Testis (tissue), 3 donors: Measurements from ENCODE around the gene PAQR4. TPM values are rescaled to one million over a fixed set of nuclear protein-coding genes. Genes with fewer than 3 reads are reported as not detected.

Experiments used
- DNase-seq: peaks from one replicate; pipeline ENCODE4 v3.0.0-alpha.2; 2019
- H3K27ac ChIP-seq, 2 donors: fragments of 200-600 bp; sonication (generic); one replicate each; pipeline ENCODE4 v1.5.1; 2019
- H3K27me3 ChIP-seq: fragments of 200-600 bp; sonication (generic); one replicate; pipeline ENCODE4 v1.5.1; 2019
- H3K36me3 ChIP-seq: fragments of 200-600 bp; sonication (generic); one replicate; pipeline ENCODE4 v1.5.1; 2017; ENCODE audit warnings: low read depth; ENCODE audit errors: missing control alignments
- H3K4me1 ChIP-seq: fragments of 200-600 bp; sonication (generic); one replicate; pipeline ENCODE4 v1.5.1; 2019
- H3K4me3 ChIP-seq, 2 donors: fragments of 200-600 bp; sonication (generic); one replicate each; pipeline ENCODE4 v1.5.1; 2017 to 2019
- H3K9me3 ChIP-seq: fragments of 200-600 bp; sonication (generic); one replicate; pipeline ENCODE4 v1.5.1; 2017
- CTCF ChIP-seq, 3 experiments: fragments of 450-650 bp in 2 of 3; fragments of 200-600 bp in 1 of 3; sonication (generic) in 1 of 3; IDR thresholded peaks; one replicate each; pipeline ENCODE4 v1.5.1; 2016 to 2019; ENCODE audit warnings: antibody characterized with exemption in 3 of 3, mild to moderate bottlenecking in 2 of 3, moderate library complexity in 1 of 3
- POLR2A ChIP-seq: fragments of 450-650 bp; IDR thresholded peaks from one replicate; pipeline ENCODE4 v1.6.1; 2017; ENCODE audit warnings: antibody characterized with exemption, mild to moderate bottlenecking, moderate library complexity
- WGBS, 2 donors: methylation state at CpG; one replicate each; pipeline ENCODE4 v1.1.5; 2018; 5-methylcytosine and 5-hydroxymethylcytosine counted together
- intact Hi-C: fragments of 100-400 bp; cut with DNase I; formaldehyde crosslinking; loops from one replicate; pipeline ENCODE4 v1.15.1; 2023; ENCODE audit warnings: low total_unique reads
- polyA plus RNA-seq: library from polyadenylated mRNA; stranded (reverse); fragments of 350-450 nt; fragmentation: Illumina TruSeq; extraction: RNeasy Lipid Tissue Mini Kit (QIAGEN cat#74804); gene quantifications from one replicate; pipeline ENCODE4 v1.2.3, GENCODE V29; 2014; ENCODE audit warnings: low read depth, low replicate concordance; ENCODE audit not compliant: insufficient read depth
- small RNA-seq, 2 donors: library from RNA; depleted of rRNA; stranded (forward); fragments of <200 nt; gene quantifications; one replicate each; pipeline ENCODE3, GENCODE V24; 2016
- total RNA-seq, 2 donors: library from RNA; depleted of rRNA; stranded (reverse); fragments of >200 nt; gene quantifications; one replicate each; pipeline ENCODE4 v1.2.3, GENCODE V29; 2016

PAQR4 gene
- total and polyA plus RNA-seq, 3 donors from 2014 or later, result 6.2 to 7.1 (median 6.4) TPM

- TF ChIP-seq POLR2A (no peak), CTCF (IDR thresholded peaks at IDR 0.05) (no peak)
- Histone ChIP-seq H3K27ac (peak overlapping the region; percentile 66 to 72), H3K36me3 (no peaks in the 10 kb centered on the region), H3K4me1 (peaks cover 35% of the 10 kb centered on the region), H3K27me3 (no peaks in the 10 kb centered on the region), H3K4me3 (peak overlapping the region; percentile 46 to 63), H3K9me3 (no peaks in the 10 kb centered on the region)
- 0 to 2% methylated on average over 10 to 34 of the region's 57 CpGs for WGBS, 2 donors
- peak; percentile 63 for DNase-seq
- intact Hi-C loops, result no loop called here
Measured at GRCh38 chr16:3020604-3021448, 51.7 kb downstream of the PAQR4 start.

- WGBS, 2 donors, result 4 to 6% methylated on average over 16 to 25 of the region's 25 CpGs
- intact Hi-C loops, result no loop called here
Measured at GRCh38 chr16:3021449-3022207, 52.5 kb downstream of the PAQR4 start.

GRCh38 chr16:3022208-3022683, 53.1 kb downstream of the PAQR4 start:
- no peaks in the 10 kb centered on the region for H3K9me3 ChIP-seq
- no peaks in the 10 kb centered on the region for H3K36me3 ChIP-seq
- peak; percentile 93 for DNase-seq
- 4 to 6% methylated on average over 8 of the region's 8 CpGs for WGBS, 2 donors
- H3K27ac ChIP-seq, result peak overlapping the region; percentile 66 to 94
- H3K4me3 ChIP-seq, result no peak overlapping the region
- intact Hi-C loops, result no loop called here
- H3K27me3 ChIP-seq, result no peaks in the 10 kb centered on the region
- TF ChIP-seq CTCF (IDR thresholded peaks at IDR 0.05) (no peak), POLR2A (no peak)
- peaks cover 35% of the 10 kb centered on the region for H3K4me1 ChIP-seq

More at GRCh38 chr16:3021449-3022207, 52.5 kb downstream of the PAQR4 start:
- Histone ChIP-seq H3K4me3 (peak overlapping the region; percentile 46 to 63), H3K27me3 (no peaks in the 10 kb centered on the region), H3K9me3 (no peaks in the 10 kb centered on the region), H3K36me3 (no peaks in the 10 kb centered on the region), H3K4me1 (peaks cover 35% of the 10 kb centered on the region), H3K27ac (peak overlapping the region; percentile 66 to 94)
- TF ChIP-seq CTCF (IDR thresholded peaks at IDR 0.05) (no peak), POLR2A (no peak)
- DNase-seq, result peak; percentile 81

- Histone ChIP-seq H3K4me1 (peaks cover 35% of the 10 kb centered on the region), H3K27ac (peak overlapping the region; percentile 88 to 94), H3K4me3 (peak overlapping the region; percentile 58 to 79), H3K36me3 (no peaks in the 10 kb centered on the region), H3K9me3 (no peaks in the 10 kb centered on the region), H3K27me3 (no peaks in the 10 kb centered on the region)
- no peak for DNase-seq
- WGBS, 2 donors, result 14 to 21% methylated on average over 4 to 8 of the region's 8 CpGs
- intact Hi-C loops, result no loop called here
- TF ChIP-seq CTCF (IDR thresholded peaks at IDR 0.05) (no peak), POLR2A (no peak)
Measured at GRCh38 chr16:3022684-3023414, 53.7 kb downstream of the PAQR4 start.

Small RNA genes lying within 50 kb of the gene (small RNA-seq; reads per million reads assigned to genes)
- gene LINC00514, result 0 reads per million in 2 donors

Other genes with a start within 250 kb of the PAQR4 start
- 1 to 10 TPM; 6.4 to 6.7 TPM for gene PRSS27, start 249.1 kb upstream of the PAQR4 start, total RNA-seq
- 4.3 TPM for gene PRSS27, start 249.1 kb upstream of the PAQR4 start, polyA plus RNA-seq
- 100 to 1,000 TPM; 446 to 738 TPM for gene SRRM2, start 216.7 kb upstream of the PAQR4 start, total RNA-seq
- gene SRRM2, start 216.7 kb upstream of the PAQR4 start, polyA plus RNA-seq, result 526 TPM
- gene ELOB, start 192.1 kb upstream of the PAQR4 start, total RNA-seq, result 100 to 1,000 TPM; 377 to 381 TPM
- 582 TPM for gene ELOB, start 192.1 kb upstream of the PAQR4 start, polyA plus RNA-seq
- gene PRSS33, start 181.8 kb upstream of the PAQR4 start, total RNA-seq, result under 1 TPM in 1 of 2 donors, not detected in 1; 0.93 TPM
- 4.4 TPM for gene PRSS33, start 181.8 kb upstream of the PAQR4 start, polyA plus RNA-seq
- gene PRSS41, start 170.9 kb upstream of the PAQR4 start, total RNA-seq, result 1 to 10 TPM in 1 of 2 donors, under 1 TPM in 1; 0.43 to 2.1 TPM
- 0.88 TPM for gene PRSS41, start 170.9 kb upstream of the PAQR4 start, polyA plus RNA-seq
- 100 to 1,000 TPM in 1 of 2 donors, 10 to 100 TPM in 1; 62.5 to 130 TPM for gene PRSS21, start 152.1 kb upstream of the PAQR4 start, total RNA-seq
- 153 TPM for gene PRSS21, start 152.1 kb upstream of the PAQR4 start, polyA plus RNA-seq
- gene ZG16B, start 139.0 kb upstream of the PAQR4 start, total RNA-seq, result 1 to 10 TPM; 1.7 to 3.5 TPM
- gene ZG16B, start 139.0 kb upstream of the PAQR4 start, polyA plus RNA-seq, result 1.8 TPM
- gene PRSS22, start 111.2 kb upstream of the PAQR4 start, total RNA-seq, result not detected
- gene PRSS22, start 111.2 kb upstream of the PAQR4 start, polyA plus RNA-seq, result 0.38 TPM
- 10 to 100 TPM; 96.1 to 96.5 TPM for gene FLYWCH2, start 86.1 kb upstream of the PAQR4 start, total RNA-seq
- gene FLYWCH2, start 86.1 kb upstream of the PAQR4 start, polyA plus RNA-seq, result 42.3 TPM
- 10 to 100 TPM; 26.7 to 31.0 TPM for gene FLYWCH1, start 57.4 kb upstream of the PAQR4 start, total RNA-seq
- 12.5 TPM for gene FLYWCH1, start 57.4 kb upstream of the PAQR4 start, polyA plus RNA-seq
- gene KREMEN2, start 5.1 kb upstream of the PAQR4 start, total RNA-seq, result 1 to 10 TPM; 1.7 TPM
- 0.86 TPM for gene KREMEN2, start 5.1 kb upstream of the PAQR4 start, polyA plus RNA-seq
- gene PKMYT1, start 11.1 kb downstream of the PAQR4 start, total RNA-seq, result 100 to 1,000 TPM in 1 of 2 donors, 10 to 100 TPM in 1; 76.4 to 146 TPM
- gene PKMYT1, start 11.1 kb downstream of the PAQR4 start, polyA plus RNA-seq, result 119 TPM
- gene CLDN9, start 43.6 kb downstream of the PAQR4 start, total RNA-seq, result under 1 TPM; 0.37 to 0.39 TPM
- 0.34 TPM for gene CLDN9, start 43.6 kb downstream of the PAQR4 start, polyA plus RNA-seq
- gene CLDN6, start 48.8 kb downstream of the PAQR4 start, total RNA-seq, result under 1 TPM; 0.55 to 0.74 TPM
- gene CLDN6, start 48.8 kb downstream of the PAQR4 start, polyA plus RNA-seq, result 0.70 TPM
- gene TNFRSF12A, start 51.0 kb downstream of the PAQR4 start, total RNA-seq, result 10 to 100 TPM; 16.8 to 33.4 TPM
- 12.8 TPM for gene TNFRSF12A, start 51.0 kb downstream of the PAQR4 start, polyA plus RNA-seq
- gene HCFC1R1, start 54.6 kb downstream of the PAQR4 start, total RNA-seq, result 10 to 100 TPM; 30.2 to 39.4 TPM
- 94.5 TPM for gene HCFC1R1, start 54.6 kb downstream of the PAQR4 start, polyA plus RNA-seq
- 10 to 100 TPM; 17.3 to 27.3 TPM for gene THOC6, start 54.7 kb downstream of the PAQR4 start, total RNA-seq
- gene THOC6, start 54.7 kb downstream of the PAQR4 start, polyA plus RNA-seq, result 19.6 TPM
- gene BICDL2, start 67.6 kb downstream of the PAQR4 start, total RNA-seq, result 1 to 10 TPM in 1 of 2 donors, under 1 TPM in 1; 0.37 to 1.3 TPM
- 0.29 TPM for gene BICDL2, start 67.6 kb downstream of the PAQR4 start, polyA plus RNA-seq
- 1 to 10 TPM in 1 of 2 donors, under 1 TPM in 1; 0.62 to 1.5 TPM for gene MMP25, start 77.2 kb downstream of the PAQR4 start, total RNA-seq
- gene MMP25, start 77.2 kb downstream of the PAQR4 start, polyA plus RNA-seq, result 0.53 TPM
- gene IL32, start 96.3 kb downstream of the PAQR4 start, total RNA-seq, result 10 to 100 TPM; 27.1 to 33.0 TPM
- gene IL32, start 96.3 kb downstream of the PAQR4 start, polyA plus RNA-seq, result 62.2 TPM
- under 1 TPM; 0.79 to 0.93 TPM for gene ZSCAN10, start 129.9 kb downstream of the PAQR4 start, total RNA-seq
- gene ZSCAN10, start 129.9 kb downstream of the PAQR4 start, polyA plus RNA-seq, result 0.91 TPM
- gene ZNF205, start 143.2 kb downstream of the PAQR4 start, total RNA-seq, result 10 to 100 TPM in 1 of 2 donors, 1 to 10 TPM in 1; 9.8 to 19.4 TPM
- gene ZNF205, start 143.2 kb downstream of the PAQR4 start, polyA plus RNA-seq, result 5.5 TPM
- gene ZNF213, start 165.7 kb downstream of the PAQR4 start, total RNA-seq, result 10 to 100 TPM; 43.1 to 57.3 TPM
- gene ZNF213, start 165.7 kb downstream of the PAQR4 start, polyA plus RNA-seq, result 46.8 TPM
- not detected for gene OR1F1, start 218.9 kb downstream of the PAQR4 start, total RNA-seq
- gene OR1F1, start 218.9 kb downstream of the PAQR4 start, polyA plus RNA-seq, result not detected